ENCODE data around the gene INSIG1. TPM values are rescaled to one million over a fixed set of nuclear protein-coding genes. Genes with fewer than 3 reads are reported as not detected.

INSIG1 gene
- total RNA-seq, 4 donors from 2014 or later = 70.4 to 256 (median 145) TPM

- no peak for TF ChIP-seq CTCF (IDR thresholded peaks at IDR 0.05; ENCODE audit: low read depth)
These were observed 10.3 kb upstream of the INSIG1 start for GRCh38 chr7:155287284-155287935.

GRCh38 chr7:155288055-155288454, 9.6 kb upstream of the INSIG1 start:
- no peak for TF ChIP-seq CTCF (IDR thresholded peaks at IDR 0.05; ENCODE audit: low read depth)

- no peak for TF ChIP-seq CTCF (IDR thresholded peaks at IDR 0.05; ENCODE audit: low read depth)
These were observed 8.6 kb upstream of the INSIG1 start for GRCh38 chr7:155289107-155289506.

GRCh38 chr7:155289949-155290501, 7.7 kb upstream of the INSIG1 start:
- no peak for TF ChIP-seq CTCF (IDR thresholded peaks at IDR 0.05; ENCODE audit: low read depth)

- TF ChIP-seq CTCF (IDR thresholded peaks at IDR 0.05; ENCODE audit: low read depth) = no peak
These were observed 6.6 kb upstream of the INSIG1 start for GRCh38 chr7:155291045-155291530.

GRCh38 chr7:155291729-155292128, 5.9 kb upstream of the INSIG1 start:
- no peak for TF ChIP-seq CTCF (IDR thresholded peaks at IDR 0.05; ENCODE audit: low read depth)

- TF ChIP-seq CTCF (IDR thresholded peaks at IDR 0.05; ENCODE audit: low read depth) = no peak
These were observed 4.9 kb upstream of the INSIG1 start for GRCh38 chr7:155292680-155293226.

All from subcutaneous adipose tissue (tissue), 4 donors.